Jurkat, Clone E6-1 (cell line): ENCODE measurements around the gene UBAC2.

Experiments used
- DNase-seq: peaks from one replicate; pipeline ENCODE4 v3.0.0-alpha.2; 2011; ENCODE audit warnings: low read depth, low spot score
- H3K4me3 ChIP-seq: 2 replicates; pipeline ENCODE4 v1.5.1; 2011; ENCODE audit warnings: mild to moderate bottlenecking, low read length, control low read depth, moderate library complexity

Gene UBAC2

DNA sequence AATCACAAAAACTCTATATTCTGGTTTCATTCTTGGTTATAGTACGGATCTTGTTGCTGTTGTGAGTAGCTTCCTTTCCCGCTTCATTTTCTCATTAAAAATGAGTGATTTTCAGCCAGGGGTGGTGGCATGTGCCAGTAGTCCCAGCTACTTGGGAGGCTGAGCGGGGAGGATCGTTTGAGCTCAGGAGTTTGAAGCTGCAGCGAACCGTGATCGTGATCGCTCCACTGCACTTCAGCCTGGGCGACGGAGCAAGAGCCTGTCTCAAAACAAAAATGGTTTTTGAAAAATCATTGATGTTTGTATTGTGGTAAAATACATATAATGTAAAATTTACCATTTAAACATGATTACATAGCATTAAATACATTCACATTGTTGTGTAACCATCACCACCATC is 229.0 kb downstream of the UBAC2 start:
- no peak for DNase-seq
- no peak overlapping the region for H3K4me3 ChIP-seq

DNA sequence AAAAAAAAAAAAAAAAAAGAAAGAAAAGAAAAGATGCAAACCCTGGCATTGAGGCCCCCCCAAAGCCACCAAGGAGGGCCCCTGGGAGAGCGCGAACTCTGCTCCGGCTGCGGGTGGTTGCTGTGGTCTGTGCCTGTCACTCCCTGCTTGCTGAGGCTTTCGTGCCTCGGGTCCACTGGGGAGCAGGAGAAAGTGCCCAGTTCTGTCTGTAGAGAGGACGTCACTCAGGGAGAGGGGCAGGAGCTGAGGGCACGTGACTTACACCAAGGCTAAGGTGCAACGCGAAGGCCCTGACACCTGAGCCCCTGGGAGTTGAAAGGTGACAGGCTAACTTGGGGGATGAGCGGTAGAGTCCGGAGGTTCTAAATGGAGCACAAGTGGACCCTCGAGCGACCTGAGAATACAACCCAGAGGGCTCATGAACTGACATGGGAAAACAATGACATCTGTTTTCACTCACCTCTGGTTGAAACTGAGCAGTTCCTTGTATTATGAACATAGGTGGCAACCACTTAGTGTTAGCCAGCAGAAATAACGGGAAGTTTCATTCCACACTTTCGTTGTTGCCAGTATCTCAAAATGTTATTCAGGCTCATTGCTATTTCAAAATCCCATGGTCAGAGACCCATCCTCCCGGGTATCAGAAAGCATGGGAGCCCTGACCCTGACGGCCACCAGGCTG is 231.4 kb downstream of the UBAC2 start:
- no peak overlapping the region for H3K4me3 ChIP-seq

DNA sequence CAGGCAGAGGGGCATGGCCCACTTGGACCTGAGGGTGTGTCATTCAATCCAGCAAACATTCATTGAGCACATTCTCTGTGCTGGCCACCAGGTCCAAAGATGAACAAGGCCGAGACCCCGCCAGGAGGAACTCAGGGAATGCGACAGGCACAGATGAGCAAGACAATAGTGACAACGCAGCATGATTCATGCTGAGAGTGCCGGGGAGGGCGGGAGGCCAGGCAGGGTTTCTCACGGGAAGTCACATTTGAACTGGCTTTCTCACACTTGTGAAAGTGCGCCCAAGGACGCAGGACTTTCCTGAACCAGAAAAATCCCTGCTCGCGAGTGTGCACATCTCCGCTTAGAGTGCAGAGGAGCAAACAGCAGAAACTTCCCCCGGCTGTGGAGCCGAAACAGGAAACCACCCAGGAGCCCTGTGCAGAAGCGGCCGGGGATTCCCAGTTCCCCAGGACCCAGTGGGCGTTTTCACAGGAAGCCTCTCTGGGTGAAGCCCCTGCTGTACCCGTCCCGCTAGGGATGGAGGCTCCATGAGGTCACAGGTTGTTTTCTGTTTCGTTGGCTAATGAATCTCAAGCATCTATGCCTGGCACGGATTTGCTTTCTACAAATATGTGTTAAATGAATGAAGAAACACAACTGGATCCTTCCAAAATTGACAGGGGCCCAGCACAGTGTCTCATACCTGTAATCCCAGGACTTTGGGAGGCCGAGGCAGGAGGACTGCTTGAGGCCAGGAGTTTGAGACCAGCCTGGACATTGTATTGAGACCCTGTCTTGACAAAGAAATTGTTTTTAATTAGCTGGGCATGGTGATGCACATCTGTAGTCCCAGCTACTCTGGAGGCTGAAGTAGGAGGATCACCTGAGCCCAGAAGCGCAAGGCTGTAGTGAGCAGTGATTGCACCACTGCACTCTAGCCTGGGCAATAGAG is 232.2 kb downstream of the UBAC2 start:
- H3K4me3 ChIP-seq: no peak overlapping the region

More for the DNA sequence above, 231.4 kb downstream of the UBAC2 start:
- DNase-seq: no peak

DNA sequence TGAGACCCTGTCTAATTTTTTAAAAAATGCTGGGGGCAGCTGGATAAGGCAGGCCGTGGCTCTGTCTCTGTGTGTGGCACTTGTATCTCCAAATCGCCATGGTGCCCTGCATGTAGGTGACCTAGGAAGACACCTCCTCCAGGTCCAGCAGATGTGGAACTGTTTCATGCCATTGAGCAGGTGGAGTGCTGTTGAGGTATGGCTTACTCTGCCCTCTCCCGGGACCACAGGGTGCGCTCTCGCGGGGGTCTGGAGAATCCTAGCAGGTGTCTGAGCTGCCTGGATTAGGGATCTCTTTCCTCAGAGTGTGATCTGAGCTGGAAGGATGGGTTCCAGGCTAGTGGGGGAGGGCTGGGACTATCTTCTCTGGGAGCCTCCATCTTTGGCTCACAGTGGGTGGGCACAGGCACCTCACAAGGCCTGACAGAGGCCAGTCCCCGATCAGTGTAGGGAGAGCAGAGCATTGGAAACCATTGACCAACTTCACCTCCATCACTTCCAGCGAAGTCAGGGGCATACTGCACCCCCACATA is 233.0 kb downstream of the UBAC2 start:
- H3K4me3 ChIP-seq: no peak overlapping the region
- no peak for DNase-seq

More for the DNA sequence above, 232.2 kb downstream of the UBAC2 start:
- DNase-seq: no peak

DNA sequence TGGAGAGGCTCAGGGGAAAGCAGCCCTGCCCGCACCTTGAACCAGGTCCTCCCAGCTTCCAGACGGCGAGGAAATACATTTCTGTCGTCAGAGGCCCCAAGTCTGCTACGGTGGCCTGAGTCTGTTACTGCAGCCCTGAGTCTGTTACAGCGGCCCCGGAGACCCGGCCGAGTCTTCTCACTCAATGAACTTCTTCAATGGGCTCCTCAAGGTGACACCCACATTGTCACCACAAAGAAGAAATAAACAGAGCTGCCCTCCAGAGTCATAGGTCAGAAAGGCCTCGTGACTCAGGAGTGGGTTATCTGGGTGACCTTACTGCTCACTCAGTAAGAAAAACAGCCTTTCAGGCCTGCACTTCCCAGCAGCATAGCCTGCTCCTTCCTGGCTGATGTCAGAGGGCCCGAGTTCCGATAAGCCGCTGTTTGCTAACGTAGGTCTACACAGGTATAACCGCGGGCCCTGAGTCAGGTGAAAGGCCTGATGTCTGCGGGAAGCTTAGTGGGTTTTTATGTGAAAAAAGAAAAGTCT is 233.7 kb downstream of the UBAC2 start:
- no peak for DNase-seq
- H3K4me3 ChIP-seq: no peak overlapping the region

DNA sequence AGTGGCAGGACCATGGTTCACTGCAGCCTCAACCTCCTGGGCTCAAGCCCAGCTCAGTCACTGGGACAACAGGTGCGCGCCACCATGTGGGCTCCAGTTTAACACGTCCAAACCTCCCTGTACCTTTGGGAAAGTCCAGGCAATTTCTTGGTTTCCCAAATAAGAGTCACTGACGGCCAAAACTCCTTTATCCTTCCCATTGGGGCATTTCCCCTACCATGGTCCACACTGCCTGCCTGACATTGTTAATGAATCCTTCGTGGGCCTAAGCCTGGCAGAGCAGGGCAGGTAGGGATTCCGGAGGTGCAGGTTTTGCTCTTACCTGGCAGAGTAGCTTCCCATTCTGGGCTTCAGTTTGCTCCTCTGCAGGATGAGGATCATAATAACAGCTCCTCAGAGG is 234.5 kb downstream of the UBAC2 start:
- no peak overlapping the region for H3K4me3 ChIP-seq
- DNase-seq: no peak

DNA sequence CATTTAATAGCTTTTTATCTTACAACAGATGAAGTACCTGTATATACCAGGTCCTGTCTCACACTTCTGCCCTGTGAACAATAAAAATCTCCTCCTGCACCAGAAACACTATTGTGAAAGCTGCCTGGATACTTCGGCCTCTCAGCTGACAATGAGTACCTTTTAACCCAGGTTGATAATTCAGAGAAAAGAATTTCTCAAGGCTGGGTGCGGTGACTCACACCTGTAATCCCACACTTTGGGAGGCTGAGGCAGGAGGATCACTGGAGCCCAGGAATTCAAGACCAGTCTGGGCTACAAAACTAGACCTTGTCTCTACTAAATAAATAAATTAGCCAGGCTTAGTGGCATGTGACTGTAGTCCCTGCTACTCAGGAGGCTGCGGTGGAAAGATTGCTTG is 235.3 kb downstream of the UBAC2 start:
- no peak overlapping the region for H3K4me3 ChIP-seq
- no peak for DNase-seq
